Endodermal cell (in vitro differentiated cells): Measurements from ENCODE around the gene ZBTB25. TPM values are rescaled to one million over a fixed set of nuclear protein-coding genes. Genes with fewer than 3 reads are reported as not detected.

Experiments
- DNase-seq: peaks from one replicate; pipeline ENCODE4 v3.0.0-alpha.2; 2017
- H3K27ac ChIP-seq: 2 replicates; pipeline ENCODE4 v1.5.1; 2013; ENCODE audit warnings: mild to moderate bottlenecking, low read depth, low read length, moderate library complexity
- H3K27me3 ChIP-seq: 2 replicates; pipeline ENCODE4 v1.6.1; 2013; ENCODE audit warnings: mild to moderate bottlenecking, low read length, moderate library complexity; ENCODE audit not compliant: insufficient read depth, control insufficient read depth, poor library complexity, severe bottlenecking
- H3K36me3 ChIP-seq: 2 replicates; pipeline ENCODE4 v1.7.0; 2013; ENCODE audit warnings: mild to moderate bottlenecking, low read length, moderate library complexity; ENCODE audit not compliant: control insufficient read depth, insufficient read depth
- H3K4me1 ChIP-seq: one replicate; pipeline ENCODE4 v1.7.0; 2013; ENCODE audit warnings: low read length; ENCODE audit not compliant: control insufficient read depth, insufficient read depth
- H3K4me3 ChIP-seq: 2 replicates; pipeline ENCODE4 v1.5.1; 2013; ENCODE audit warnings: mild to moderate bottlenecking, low read length, moderate library complexity
- H3K9ac ChIP-seq: 2 replicates; pipeline ENCODE4 v1.6.1; 2013; ENCODE audit warnings: mild to moderate bottlenecking, low read length, moderate library complexity; ENCODE audit not compliant: poor library complexity, severe bottlenecking; ENCODE audit errors: extremely low read depth
- H3K9me3 ChIP-seq: 2 replicates; pipeline ENCODE4 v1.6.1; 2013; ENCODE audit warnings: mild to moderate bottlenecking, low read length, moderate library complexity; ENCODE audit not compliant: control insufficient read depth
- H3K27ac Mint-ChIP-seq: 2 replicates; pipeline ENCODE4 v1.8.0; 2020; ENCODE audit warnings: mixed read lengths
- H3K27me3 Mint-ChIP-seq: 2 replicates; pipeline ENCODE4 v1.8.0; 2021; ENCODE audit warnings: mild to moderate bottlenecking, mixed read lengths; ENCODE audit not compliant: insufficient read depth
- H3K36me3 Mint-ChIP-seq: 2 replicates; pipeline ENCODE4 v1.8.0; 2020; ENCODE audit warnings: low read depth, mixed read lengths
- H3K4me1 Mint-ChIP-seq: 2 replicates; pipeline ENCODE4 v1.8.0; 2020; ENCODE audit warnings: mixed read lengths
- H3K4me3 Mint-ChIP-seq: 2 replicates; pipeline ENCODE4 v1.8.0; 2020; ENCODE audit warnings: mild to moderate bottlenecking, moderate library complexity, mixed read lengths
- H3K9me3 Mint-ChIP-seq: 2 replicates; pipeline ENCODE4 v1.8.0; 2020; ENCODE audit warnings: mild to moderate bottlenecking, mixed read lengths
- WGBS, 2 experiments: methylation state at CpG; one replicate each; pipeline versions ENCODE4 v1.1.5 to v1.1.7; 2013; ENCODE audit warnings: missing lambda C conversion rate in 2 of 2, mixed read lengths in 1 of 2; ENCODE audit not compliant: insufficient coverage in 1 of 2, insufficient read length in 1 of 2; 5-methylcytosine and 5-hydroxymethylcytosine counted together
- total RNA-seq, 2 donors: library from RNA; stranded (reverse); fragmentation: NEBNext Ultra II Directional in 1 of 2; extraction: Animal tissue kit (Norgen Biotek cat#: 25700) in 1 of 2; gene quantifications; 2 replicates in 1 of 2; 3 replicates in 1 of 2; pipeline ENCODE4 v1.2.1, GENCODE V29; 2021
- TF ChIP-seq, protein P1 (sequence below): fragments of 200-600 bp; sonication (generic); conservative IDR thresholded peaks from 2 replicates; pipeline ENCODE4 v1.5.0; 2021; ENCODE audit warnings: antibody characterized with exemption, mild to moderate bottlenecking

The ZBTB25 gene
- total RNA-seq, 2 donors from 2014 or later: 14.0 to 17.0 TPM

- H3K4me1 ChIP-seq: no peaks in the 10 kb centered on the region
- H3K9me3 ChIP-seq: no peaks in the 10 kb centered on the region
- Mint-ChIP-seq H3K27me3 (no peaks in the 10 kb centered on the region), H3K4me3 (no peak overlapping the region), H3K36me3 (peaks cover 11% of the 10 kb centered on the region), H3K4me1 (no peaks in the 10 kb centered on the region), H3K9me3 (peaks cover 2% of the 10 kb centered on the region), H3K27ac (no peak overlapping the region)
- WGBS, 2 experiments: 100% methylated on average over 1 of the region's 2 CpGs; no CpG with 5 or more reads in 1 of the 2 experiments
- no peak overlapping the region for H3K27ac ChIP-seq
- H3K36me3 ChIP-seq: peaks cover 48% of the 10 kb centered on the region
- DNase-seq: no peak
- no peak overlapping the region for H3K9ac ChIP-seq
- TF ChIP-seq, protein P1, sequence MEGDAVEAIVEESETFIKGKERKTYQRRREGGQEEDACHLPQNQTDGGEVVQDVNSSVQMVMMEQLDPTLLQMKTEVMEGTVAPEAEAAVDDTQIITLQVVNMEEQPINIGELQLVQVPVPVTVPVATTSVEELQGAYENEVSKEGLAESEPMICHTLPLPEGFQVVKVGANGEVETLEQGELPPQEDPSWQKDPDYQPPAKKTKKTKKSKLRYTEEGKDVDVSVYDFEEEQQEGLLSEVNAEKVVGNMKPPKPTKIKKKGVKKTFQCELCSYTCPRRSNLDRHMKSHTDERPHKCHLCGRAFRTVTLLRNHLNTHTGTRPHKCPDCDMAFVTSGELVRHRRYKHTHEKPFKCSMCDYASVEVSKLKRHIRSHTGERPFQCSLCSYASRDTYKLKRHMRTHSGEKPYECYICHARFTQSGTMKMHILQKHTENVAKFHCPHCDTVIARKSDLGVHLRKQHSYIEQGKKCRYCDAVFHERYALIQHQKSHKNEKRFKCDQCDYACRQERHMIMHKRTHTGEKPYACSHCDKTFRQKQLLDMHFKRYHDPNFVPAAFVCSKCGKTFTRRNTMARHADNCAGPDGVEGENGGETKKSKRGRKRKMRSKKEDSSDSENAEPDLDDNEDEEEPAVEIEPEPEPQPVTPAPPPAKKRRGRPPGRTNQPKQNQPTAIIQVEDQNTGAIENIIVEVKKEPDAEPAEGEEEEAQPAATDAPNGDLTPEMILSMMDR: no peak
- no peak overlapping the region for H3K4me3 ChIP-seq
- no peaks in the 10 kb centered on the region for H3K27me3 ChIP-seq
Measured at GRCh38 chr14:64525354-64525753, 21.7 kb upstream of the ZBTB25 start.

GRCh38 chr14:64522591-64523355 is 19.1 kb upstream of the ZBTB25 start:
- H3K9me3 Mint-ChIP-seq: peaks cover 2% of the 10 kb centered on the region
- H3K27ac Mint-ChIP-seq: no peak overlapping the region
- 90 to 97% methylated on average over 7 to 9 of the region's 9 CpGs for WGBS, 2 experiments
- Histone ChIP-seq H3K9ac (no peak overlapping the region), H3K27ac (no peak overlapping the region), H3K4me1 (no peaks in the 10 kb centered on the region), H3K4me3 (no peak overlapping the region), H3K27me3 (no peaks in the 10 kb centered on the region), H3K36me3 (peaks cover 48% of the 10 kb centered on the region), H3K9me3 (no peaks in the 10 kb centered on the region)
- no peaks in the 10 kb centered on the region for H3K27me3 Mint-ChIP-seq
- H3K36me3 Mint-ChIP-seq: peaks cover 12% of the 10 kb centered on the region
- H3K4me1 Mint-ChIP-seq: no peaks in the 10 kb centered on the region
- no peak overlapping the region for H3K4me3 Mint-ChIP-seq
- TF ChIP-seq, protein P1: no peak
- DNase-seq: no peak

- Mint-ChIP-seq H3K4me3 (no peak overlapping the region), H3K27me3 (no peaks in the 10 kb centered on the region), H3K27ac (no peak overlapping the region), H3K36me3 (peaks cover 4% of the 10 kb centered on the region), H3K9me3 (no peaks in the 10 kb centered on the region), H3K4me1 (no peaks in the 10 kb centered on the region)
- H3K27me3 ChIP-seq: no peaks in the 10 kb centered on the region
- peaks cover 40% of the 10 kb centered on the region for H3K36me3 ChIP-seq
- H3K4me1 ChIP-seq: no peaks in the 10 kb centered on the region
- no peak overlapping the region for H3K4me3 ChIP-seq
- H3K9me3 ChIP-seq: no peaks in the 10 kb centered on the region
- no peak for DNase-seq
- TF ChIP-seq, protein P1: no peak
- no peak overlapping the region for H3K27ac ChIP-seq
- no peak overlapping the region for H3K9ac ChIP-seq
- 96 to 100% methylated on average over 2 to 4 of the region's 4 CpGs for WGBS, 2 experiments
Measured at GRCh38 chr14:64520699-64521098, 17.1 kb upstream of the ZBTB25 start.
